CD4-positive, alpha-beta T cell treated with Interleukin-15 for 1 hour (primary cell): Measurements from ENCODE around the gene ZNF488.
"Not testable (repeated sequence)": the region's sequence is repeated elsewhere in the genome, so short reads cannot be mapped to it uniquely, and the experiment has no call there.

Experiments used
- DNase-seq: peaks from one replicate; pipeline ENCODE4 v3.0.0-alpha.2; 2020

ZNF488 gene, protein sequence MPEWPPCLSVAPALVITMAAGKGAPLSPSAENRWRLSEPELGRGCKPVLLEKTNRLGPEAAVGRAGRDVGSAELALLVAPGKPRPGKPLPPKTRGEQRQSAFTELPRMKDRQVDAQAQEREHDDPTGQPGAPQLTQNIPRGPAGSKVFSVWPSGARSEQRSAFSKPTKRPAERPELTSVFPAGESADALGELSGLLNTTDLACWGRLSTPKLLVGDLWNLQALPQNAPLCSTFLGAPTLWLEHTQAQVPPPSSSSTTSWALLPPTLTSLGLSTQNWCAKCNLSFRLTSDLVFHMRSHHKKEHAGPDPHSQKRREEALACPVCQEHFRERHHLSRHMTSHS

DNA sequence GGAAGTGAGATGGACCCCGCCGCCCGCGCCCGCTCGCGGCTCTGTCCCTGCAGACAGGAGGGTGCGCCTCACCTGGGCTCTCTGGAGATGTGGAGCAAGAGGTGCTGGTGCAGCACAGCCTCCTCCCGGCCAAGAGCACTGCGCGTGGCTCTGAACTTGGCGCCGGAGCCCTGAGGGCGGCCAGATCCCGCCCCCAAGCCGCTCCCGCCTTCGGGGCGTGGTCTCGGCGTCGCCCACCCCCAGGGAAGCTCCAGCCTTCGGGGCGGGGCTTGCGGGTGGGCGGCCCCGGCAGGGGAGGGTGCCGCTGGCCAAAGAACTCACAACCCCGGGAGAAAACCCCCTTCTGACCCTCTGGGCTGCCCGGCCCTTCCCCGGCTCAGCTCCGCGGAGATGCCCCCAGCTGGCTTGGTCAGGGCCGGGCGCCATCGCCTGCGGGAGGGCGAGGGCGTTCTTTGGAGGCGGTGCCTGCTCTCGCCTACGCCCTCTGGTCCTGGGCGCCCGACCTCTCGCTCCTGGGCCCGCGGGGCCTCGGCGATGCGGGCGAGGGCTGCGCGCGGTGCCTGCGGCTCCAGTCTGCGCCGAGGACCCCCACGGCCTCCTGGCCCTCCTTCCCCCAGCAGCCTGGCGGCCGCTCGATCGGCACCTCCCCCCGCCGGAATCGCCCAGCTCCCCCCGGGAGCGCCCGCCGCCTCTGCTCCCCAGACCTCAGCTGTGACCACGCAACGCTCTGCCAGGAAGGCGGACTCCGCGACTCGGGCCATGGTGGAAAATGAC lies at the start of gene ZNF488:
TSS of gene ZNF488 (minus strand) at position 146 of the 774 bp plus-strand sequence. CDS start 15,464 bp downstream, outside the sequence.
- peak; percentile 70 for DNase-seq

GRCh38 chr10:47425813-47426419 lies 41.8 kb upstream of the ZNF488 start:
- DNase-seq, result no peak

DNA sequence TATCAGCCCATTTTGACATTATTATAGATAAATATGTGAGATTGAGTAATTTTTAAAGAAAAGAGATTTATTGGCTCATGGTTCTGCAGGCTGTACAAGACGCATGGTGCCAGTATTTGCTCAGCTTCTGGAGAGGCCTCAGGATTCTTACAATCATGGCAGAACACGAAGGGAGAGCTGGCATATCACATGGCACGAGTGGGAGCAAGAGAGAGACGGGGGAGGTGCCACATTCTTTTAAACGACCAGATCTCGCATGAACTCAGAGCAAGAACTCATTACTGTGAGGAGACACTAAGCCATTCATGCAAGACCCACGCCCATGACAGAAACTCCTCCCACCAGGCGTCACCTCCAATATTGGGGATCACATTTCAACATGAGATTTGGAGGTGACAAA lies 40.1 kb upstream of the ZNF488 start:
- no peak for DNase-seq

DNA sequence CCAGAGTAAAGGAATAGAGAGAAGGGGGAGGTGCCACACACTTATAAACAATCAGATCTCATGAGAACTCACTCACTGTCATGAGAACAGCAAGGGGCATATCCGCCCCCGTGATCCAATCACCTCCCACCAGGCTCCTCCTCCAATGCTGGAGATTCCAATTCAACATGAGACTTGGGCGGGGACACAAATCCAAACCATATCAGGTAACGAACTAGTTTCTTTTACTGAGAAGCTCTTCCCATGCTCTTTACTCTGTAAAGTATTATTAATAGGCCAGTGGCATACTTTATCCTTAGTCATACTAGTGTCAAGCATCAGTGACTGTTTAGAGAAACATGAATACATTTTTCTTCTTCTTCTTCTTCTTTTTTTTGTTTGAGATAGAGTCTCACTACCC lies 39.4 kb upstream of the ZNF488 start:
- no peak for DNase-seq

- DNase-seq, result no peak
These were observed 37.2 kb upstream of the ZNF488 start for GRCh38 chr10:47421057-47421952.

DNA sequence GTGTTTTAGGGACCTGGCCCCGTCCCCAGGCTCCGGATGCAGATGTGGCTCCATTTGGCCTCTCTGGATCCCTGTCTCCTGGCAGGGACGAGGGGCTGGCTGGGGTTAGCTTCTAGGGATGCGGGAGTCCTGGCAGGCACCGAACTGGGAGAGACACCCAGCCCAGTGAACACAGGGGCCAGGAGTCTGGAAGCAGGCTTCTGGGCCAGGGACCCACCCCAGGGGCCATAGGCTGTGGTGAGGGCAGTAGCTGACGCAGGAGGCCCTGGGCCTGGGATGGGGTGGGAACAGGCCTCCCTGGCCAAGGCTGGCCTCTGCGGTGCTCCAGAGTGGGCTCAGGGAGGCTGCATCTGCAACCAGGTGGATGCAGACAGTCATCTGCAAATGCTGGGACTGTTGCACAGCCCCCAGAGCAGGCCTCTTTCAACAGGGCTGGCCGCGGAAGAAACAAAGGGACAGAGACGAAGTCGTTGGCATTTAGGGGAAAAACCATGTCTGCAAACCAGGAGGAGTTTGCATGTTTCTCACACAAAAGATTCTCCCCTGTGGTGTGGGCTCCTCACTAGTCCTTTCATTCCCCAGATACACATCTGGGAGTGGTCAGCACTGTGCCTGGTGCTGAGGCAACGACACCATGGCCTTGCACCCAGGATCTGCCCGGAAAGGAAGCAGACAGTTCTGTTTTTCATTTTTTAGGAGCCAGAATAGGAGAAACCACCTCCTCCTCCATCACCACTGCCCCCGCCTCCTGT lies 36.4 kb upstream of the ZNF488 start:
- DNase-seq, result no peak

DNA sequence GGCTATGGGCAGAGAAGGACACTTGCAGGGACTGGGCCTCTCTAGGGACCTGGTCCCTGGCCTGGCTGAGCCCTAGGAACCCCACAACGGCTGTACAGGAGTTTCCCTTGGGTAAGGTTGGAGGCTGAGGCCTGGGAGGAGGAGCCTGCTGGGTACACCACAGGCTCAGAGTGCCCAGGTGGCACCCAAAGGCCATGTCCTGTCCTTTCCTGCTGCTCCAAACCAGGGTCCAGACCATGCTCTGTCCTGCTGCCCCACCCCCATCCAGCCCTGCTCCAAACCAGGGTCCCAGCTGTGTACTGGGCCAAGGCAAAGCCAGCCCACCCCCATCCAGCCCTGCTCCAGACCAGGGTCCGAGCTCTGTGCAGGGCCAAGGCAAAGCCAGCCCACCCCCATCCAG lies 35.3 kb upstream of the ZNF488 start:
- DNase-seq, result no peak

DNA sequence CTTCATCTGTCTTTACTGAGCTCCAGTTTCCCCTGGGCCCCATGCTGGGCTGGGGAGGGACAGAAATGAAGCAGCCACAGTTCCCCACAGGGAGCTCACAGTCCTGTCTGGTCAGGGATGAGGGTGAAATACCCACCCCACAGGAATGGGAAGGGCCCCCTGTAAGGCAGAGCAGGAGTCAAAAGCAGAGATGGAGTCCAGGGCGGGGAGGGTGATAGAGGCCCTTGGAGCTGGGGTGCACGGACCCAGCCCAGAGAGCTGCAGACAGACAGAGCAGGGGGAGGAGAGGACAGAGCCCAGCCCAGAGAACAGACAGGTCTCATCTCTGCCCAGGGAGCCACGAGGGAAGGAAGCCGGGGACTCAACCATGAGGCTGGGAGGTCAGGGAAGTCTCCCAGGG lies 34.9 kb upstream of the ZNF488 start:
- no peak for DNase-seq

GRCh38 chr10:47418321-47418720 lies 34.2 kb upstream of the ZNF488 start:
- DNase-seq, result no peak

DNA sequence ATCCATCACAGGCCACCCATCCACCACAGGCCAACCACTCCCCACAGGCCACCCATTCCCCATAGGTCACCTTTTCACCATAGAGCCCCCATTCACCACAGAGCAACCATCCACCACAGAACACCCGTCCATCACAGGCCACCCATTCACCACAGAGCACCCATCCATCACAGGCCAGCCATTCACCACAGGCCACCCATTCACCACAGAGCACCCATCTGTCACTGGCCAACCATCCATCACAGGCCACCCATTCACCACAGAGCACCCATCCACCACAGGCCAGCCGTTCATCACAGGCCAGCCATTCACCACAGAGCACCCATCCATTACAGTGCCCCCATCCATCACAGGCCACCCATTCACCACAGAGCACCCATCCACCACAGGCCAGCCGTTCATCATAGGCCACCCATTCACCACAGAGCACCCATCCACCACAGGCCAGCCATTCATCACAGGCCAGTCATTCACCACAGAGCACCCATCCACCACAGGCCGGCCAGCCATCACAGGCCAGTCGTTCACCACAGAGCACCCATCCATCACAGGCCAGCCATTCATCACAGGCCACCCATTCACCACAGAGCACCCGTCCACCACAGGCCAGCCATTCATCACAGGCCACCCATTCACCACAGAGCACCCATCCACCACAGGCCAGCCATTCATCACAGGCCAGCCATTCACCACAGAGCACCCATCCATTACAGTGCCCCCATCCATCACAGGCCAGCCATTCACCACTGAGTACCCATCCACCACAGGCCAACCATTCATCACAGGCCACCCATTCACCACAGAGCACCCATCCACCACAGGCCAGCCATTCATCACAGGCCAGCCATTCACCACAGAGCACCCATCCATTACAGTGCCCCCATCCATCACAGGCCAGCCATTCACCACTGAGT lies 32.5 kb upstream of the ZNF488 start:
- not testable (repeated sequence) for DNase-seq

- DNase-seq, result no peak
These were observed 31.6 kb upstream of the ZNF488 start for GRCh38 chr10:47415520-47416304.

DNA sequence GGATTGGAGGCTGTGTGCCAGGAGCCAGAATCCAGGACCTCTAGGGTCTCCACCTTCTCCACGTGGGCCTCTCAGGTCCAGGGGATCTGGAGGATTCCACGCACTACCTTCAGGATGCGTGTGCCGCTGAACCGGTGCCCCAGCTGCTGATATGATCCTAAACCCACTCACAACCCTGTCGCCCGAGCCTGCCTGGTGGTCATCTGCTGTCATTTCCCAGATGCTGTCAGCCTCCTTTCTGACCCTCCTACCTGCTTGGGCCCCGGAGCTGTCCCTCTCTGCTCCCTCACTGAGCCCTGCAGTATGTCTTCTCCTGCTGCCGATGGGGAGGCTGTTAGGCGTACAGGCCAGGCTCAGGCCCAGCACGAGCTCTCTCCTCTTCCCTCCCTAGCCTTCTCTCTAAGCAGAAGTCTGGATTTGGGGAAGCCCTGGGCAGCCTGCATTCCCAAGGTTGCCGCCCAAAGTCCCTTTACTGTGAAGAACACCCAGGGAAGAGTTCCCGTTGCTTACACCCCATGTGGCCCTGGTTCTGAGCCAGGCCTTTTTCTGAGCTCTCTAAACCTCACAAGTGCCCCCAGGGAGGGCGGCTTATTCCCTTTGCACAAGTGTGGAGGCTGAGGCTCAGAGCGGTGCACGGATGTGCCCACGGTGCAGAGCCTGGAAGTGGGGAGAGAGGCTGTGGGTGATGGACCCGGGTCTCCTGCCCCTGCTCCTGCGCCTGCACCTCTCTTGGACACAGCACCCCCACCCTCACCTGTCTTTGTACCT lies 30.8 kb upstream of the ZNF488 start:
- DNase-seq, result no peak

GRCh38 chr10:47414227-47414592 lies 30.1 kb upstream of the ZNF488 start:
- no peak for DNase-seq

DNA sequence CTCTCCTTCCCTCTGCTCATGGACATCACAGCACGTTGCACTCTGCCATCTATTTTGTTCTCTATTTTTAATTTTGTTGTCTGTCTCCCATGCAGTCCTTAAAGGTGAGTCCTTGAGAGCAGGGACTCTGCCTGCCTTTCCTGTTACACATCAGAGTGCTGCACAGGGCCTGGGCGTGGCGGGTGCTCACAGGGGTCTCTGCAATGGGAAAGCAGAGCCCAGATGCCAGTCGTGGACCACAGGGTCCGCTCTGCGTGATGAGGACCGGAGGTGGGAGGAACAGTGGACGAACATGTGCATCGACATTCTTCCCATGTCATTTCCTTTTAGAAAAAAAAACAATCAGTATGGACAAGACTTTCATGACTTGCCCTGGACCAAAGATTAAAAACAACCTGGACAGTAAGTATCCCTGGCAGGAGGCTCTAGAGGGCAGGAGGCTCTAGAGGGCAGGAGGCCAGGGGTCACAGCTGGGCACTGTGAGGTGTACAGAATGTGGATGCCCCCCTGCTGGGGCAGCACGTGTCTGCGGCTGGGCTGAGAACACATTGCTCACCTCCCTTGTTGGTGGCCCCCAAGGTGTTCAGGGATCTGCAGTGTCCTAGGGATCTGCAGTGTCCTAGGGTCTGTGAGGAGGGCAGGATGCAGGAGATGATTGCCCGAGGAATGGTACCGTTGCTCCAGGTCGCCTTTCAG lies 29.6 kb upstream of the ZNF488 start:
- DNase-seq, result no peak

DNA sequence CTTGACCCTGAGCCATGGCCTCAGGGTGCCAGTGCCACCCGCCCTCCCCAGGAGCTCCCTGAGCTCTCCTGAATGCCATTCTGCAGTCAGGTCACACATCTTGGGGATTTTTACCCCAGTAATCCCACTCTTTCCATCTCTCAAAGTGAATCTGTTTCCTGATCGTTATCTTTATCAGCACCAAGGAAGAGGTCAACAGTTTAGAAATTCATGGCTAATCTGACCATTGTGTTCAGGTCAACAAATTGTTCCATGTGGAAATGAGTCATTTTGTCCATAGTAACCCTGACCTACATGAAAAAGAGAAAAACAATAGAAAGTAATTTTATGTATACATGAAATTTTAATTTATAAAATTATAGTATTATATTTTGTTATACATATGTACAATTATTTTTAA lies 28.8 kb upstream of the ZNF488 start:
- no peak for DNase-seq

GRCh38 chr10:47412177-47412730 lies 28.2 kb upstream of the ZNF488 start:
- DNase-seq, result no peak

- DNase-seq, result no peak
These were observed 26.8 kb upstream of the ZNF488 start for GRCh38 chr10:47410862-47411261.

DNA sequence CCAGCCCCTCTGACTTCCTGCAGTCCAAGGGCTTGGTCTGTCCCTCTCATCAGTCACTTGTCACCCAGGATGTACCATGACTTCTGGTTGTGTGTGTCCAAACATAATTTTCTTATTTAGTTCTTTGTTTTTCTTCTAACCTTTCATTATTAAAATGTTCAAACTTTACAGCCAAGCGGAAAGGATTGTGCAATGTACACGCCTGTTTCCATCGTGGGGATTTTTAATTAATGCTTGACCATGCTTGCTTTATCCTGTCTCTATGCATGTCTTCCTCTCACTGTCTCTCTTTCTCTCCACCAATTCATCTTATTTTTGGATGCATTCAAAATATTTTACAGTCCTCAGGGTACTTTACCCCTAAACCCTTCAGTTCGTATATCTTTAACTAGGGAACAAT lies 26.2 kb upstream of the ZNF488 start:
- DNase-seq, result no peak
